MCF 10A (cell line): Measurements from ENCODE around the gene CLSTN2. TPM values are rescaled to one million over a fixed set of nuclear protein-coding genes. Genes with fewer than 3 reads are reported as not detected.

ENCODE experiments used
- BruUV-seq: library from RNA; stranded (reverse); fragments of 400-500 nt; replicated peaks from 2 replicates; lab custom pipeline; 2021; lab: Mats Ljungman, UMichigan
- CTCF ChIA-PET: fragments of 300-600 bp; sonication (Branson Sonifier 250); formaldehyde crosslinking; extraction: SDS; loops from one replicate; lab custom pipeline; 2021; ENCODE audit warnings: antibody characterized with exemption, inconsistent platforms; lab: Yijun Ruan, JAX
- POLR2A ChIA-PET: fragments of 300-600, 350-650 bp; sonication (Branson Sonifier 250); formaldehyde crosslinking; extraction: SDS; loops from one replicate; lab custom pipeline; 2020; ENCODE audit warnings: antibody characterized with exemption, inconsistent platforms; lab: Yijun Ruan, JAX
- DNase-seq: peaks from one replicate; pipeline ENCODE4 v3.0.0-alpha.2; 2018; ENCODE audit not compliant: unreplicated experiment
- H3K27ac Mint-ChIP-seq: one replicate; pipeline ENCODE4 v1.8.0; 2022; ENCODE audit warnings: mild to moderate bottlenecking, low read depth, mixed read lengths; ENCODE audit not compliant: unreplicated experiment
- H3K27me3 Mint-ChIP-seq: one replicate; pipeline ENCODE4 v1.8.0; 2022; ENCODE audit warnings: mixed read lengths; ENCODE audit not compliant: insufficient read depth, unreplicated experiment
- H3K36me3 Mint-ChIP-seq: one replicate; pipeline ENCODE4 v1.8.0; 2022; ENCODE audit warnings: mild to moderate bottlenecking, moderate library complexity, mixed read lengths; ENCODE audit not compliant: insufficient read depth, unreplicated experiment
- H3K4me1 Mint-ChIP-seq: one replicate; pipeline ENCODE4 v1.8.0; 2022; ENCODE audit warnings: mixed read lengths; ENCODE audit not compliant: insufficient read depth, unreplicated experiment
- H3K4me3 Mint-ChIP-seq: one replicate; pipeline ENCODE4 v1.8.0; 2022; ENCODE audit warnings: mild to moderate bottlenecking, moderate library complexity, mixed read lengths; ENCODE audit not compliant: unreplicated experiment
- H3K9me3 Mint-ChIP-seq: one replicate; pipeline ENCODE4 v1.8.0; 2022; ENCODE audit warnings: mixed read lengths; ENCODE audit not compliant: unreplicated experiment
- CTCF ChIP-seq: fragments of 200-600 bp; IDR thresholded peaks from one replicate; pipeline ENCODE4 v1.8.0; 2022; ENCODE audit warnings: antibody characterized with exemption, mild to moderate bottlenecking; ENCODE audit not compliant: unreplicated experiment
- intact Hi-C: fragments of 100-400 bp; cut with micrococcal nuclease; formaldehyde crosslinking; loops from 2 replicates; pipeline ENCODE4 v1.14.1; 2022
- total RNA-seq: library from RNA; stranded (reverse); gene quantifications from 2 replicates; pipeline ENCODE4 v1.2.3, GENCODE V29; 2022

The CLSTN2 gene
- total RNA-seq, 1 experiment from 2014 or later: not detected

GRCh38 chr3:140601881-140602280 is 666.9 kb downstream of the CLSTN2 start:
- Mint-ChIP-seq H3K27ac (no peak overlapping the region), H3K4me1 (peaks cover 7% of the 10 kb centered on the region), H3K4me3 (no peak overlapping the region), H3K36me3 (no peaks in the 10 kb centered on the region), H3K27me3 (no peaks in the 10 kb centered on the region), H3K9me3 (peaks cover 10% of the 10 kb centered on the region)
- BruUV-seq: no TSS peak
- TF ChIP-seq CTCF: no peak
- intact Hi-C loops: no loop called here
- DNase-seq: no peak
- CTCF ChIA-PET: no interaction called here
- POLR2A ChIA-PET: no interaction called here

- intact Hi-C loops: no loop called here
- Mint-ChIP-seq H3K36me3 (no peaks in the 10 kb centered on the region), H3K27me3 (no peaks in the 10 kb centered on the region), H3K4me3 (no peak overlapping the region), H3K9me3 (peaks cover 11% of the 10 kb centered on the region), H3K27ac (no peak overlapping the region), H3K4me1 (peaks cover 7% of the 10 kb centered on the region)
- POLR2A ChIA-PET: no interaction called here
- CTCF ChIA-PET: no interaction called here
- no peak for TF ChIP-seq CTCF
- DNase-seq: no peak
- no TSS peak for BruUV-seq
These were observed 667.8 kb downstream of the CLSTN2 start for GRCh38 chr3:140602781-140603180.

- no peaks in the 10 kb centered on the region for H3K36me3 Mint-ChIP-seq
- ChIA-PET CTCF (interaction anchor here (0.6 kb wide), 1 partner anchor 28 kb away, joined by 3 read pairs; no protein-coding TSS in a partner anchor), POLR2A (no interaction called here)
- no peak overlapping the region for H3K4me3 Mint-ChIP-seq
- H3K27me3 Mint-ChIP-seq: no peaks in the 10 kb centered on the region
- no peak overlapping the region for H3K27ac Mint-ChIP-seq
- BruUV-seq: no TSS peak
- peaks cover 7% of the 10 kb centered on the region for H3K4me1 Mint-ChIP-seq
- intact Hi-C loops: no loop called here
- no peak for TF ChIP-seq CTCF
- no peak for DNase-seq
- H3K9me3 Mint-ChIP-seq: peaks cover 11% of the 10 kb centered on the region
These were observed 668.8 kb downstream of the CLSTN2 start for GRCh38 chr3:140603766-140604165.

- no peaks in the 10 kb centered on the region for H3K36me3 Mint-ChIP-seq
These were observed 675.6 kb downstream of the CLSTN2 start for GRCh38 chr3:140610544-140610943.

More at GRCh38 chr3:140610544-140610943, 675.6 kb downstream of the CLSTN2 start:
- no peak for TF ChIP-seq CTCF
- POLR2A ChIA-PET: no interaction called here
- H3K27me3 Mint-ChIP-seq: no peaks in the 10 kb centered on the region
- H3K9me3 Mint-ChIP-seq: peaks cover 11% of the 10 kb centered on the region
- BruUV-seq: no TSS peak
- H3K4me1 Mint-ChIP-seq: peaks cover 5% of the 10 kb centered on the region
- H3K4me3 Mint-ChIP-seq: no peak overlapping the region
- intact Hi-C loops: no loop called here
- H3K27ac Mint-ChIP-seq: no peak overlapping the region
- DNase-seq: no peak
- CTCF ChIA-PET: no interaction called here
